DOHH2 (cell line): ENCODE measurements around the gene ANKRD29.

Experiments used
- H3F3A ChIP-seq: fragments of 200-600 bp; sonication (generic), shearing (Covaris generic); 2 replicates; pipeline ENCODE4 v1.6.0; 2016; ENCODE audit warnings: antibody characterized with exemption, mild to moderate bottlenecking; ENCODE audit not compliant: control insufficient read depth, insufficient read depth
- H3K27ac ChIP-seq: fragments of 200-600 bp; sonication (generic); 2 replicates; pipeline ENCODE4 v1.5.1; 2014; ENCODE audit warnings: low read depth, mild to moderate bottlenecking, low read length, moderate library complexity
- H3K27me3 ChIP-seq: fragments of 200-600 bp; sonication (generic); 2 replicates; pipeline ENCODE4 v1.6.1; 2014; ENCODE audit warnings: mild to moderate bottlenecking, low read length, mixed read lengths; ENCODE audit not compliant: control insufficient read depth
- H3K36me3 ChIP-seq: fragments of 200-600 bp; sonication (generic); 2 replicates; pipeline ENCODE4 v1.6.1; 2014; ENCODE audit warnings: mild to moderate bottlenecking, low read length, moderate library complexity, mixed read lengths; ENCODE audit not compliant: control insufficient read depth
- H3K4me1 ChIP-seq: fragments of 200-600 bp; sonication (generic); 2 replicates; pipeline ENCODE4 v1.6.1; 2014; ENCODE audit warnings: mild to moderate bottlenecking, low read length, mixed read lengths; ENCODE audit not compliant: control insufficient read depth
- H3K4me2 ChIP-seq: fragments of 200-600 bp; sonication (generic); 2 replicates; pipeline ENCODE4 v1.6.0; 2014; ENCODE audit warnings: mild to moderate bottlenecking, low read length, moderate library complexity
- H3K4me3 ChIP-seq: fragments of 200-600 bp; sonication (generic); 2 replicates; pipeline ENCODE4 v1.5.1; 2014; ENCODE audit warnings: mild to moderate bottlenecking, low read length, mixed read lengths
- H3K79me2 ChIP-seq: fragments of 200-600 bp; sonication (generic); 2 replicates; pipeline ENCODE4 v1.6.1; 2014; ENCODE audit warnings: mild to moderate bottlenecking, low read length, mixed read lengths; ENCODE audit not compliant: control insufficient read depth
- H3K9me2 ChIP-seq: fragments of 200-600 bp; sonication (generic); replicated peaks from 2 replicates; pipeline ENCODE4 v1.6.1; 2014; ENCODE audit warnings: mild to moderate bottlenecking, low read length, mixed read lengths; ENCODE audit not compliant: control insufficient read depth
- H3K9me3 ChIP-seq: fragments of 200-600 bp; sonication (generic); 2 replicates; pipeline ENCODE4 v1.6.1; 2014; ENCODE audit warnings: antibody characterized with exemption, low read length, mixed read lengths; ENCODE audit not compliant: control insufficient read depth, insufficient read depth
- H4K20me1 ChIP-seq: fragments of 200-600 bp; sonication (generic); 2 replicates; pipeline ENCODE4 v1.6.0; 2014; ENCODE audit warnings: low read depth, mild to moderate bottlenecking, antibody characterized with exemption, low read length, moderate library complexity; ENCODE audit not compliant: control insufficient read depth, insufficient read depth
- EZH2phosphoT487 ChIP-seq: fragments of 200-600 bp; sonication (generic); IDR thresholded peaks from 2 replicates; pipeline ENCODE4 v1.6.1; 2017; ENCODE audit warnings: borderline replicate concordance, mild to moderate bottlenecking, antibody characterized with exemption, low read length, moderate library complexity, mixed read lengths
- TF ChIP-seq, protein P1 (sequence below): fragments of 200-600 bp; sonication (generic); IDR thresholded peaks from one replicate; pipeline ENCODE4 v1.5.1; 2014; ENCODE audit warnings: antibody characterized with exemption, mild to moderate bottlenecking, low read depth, low read length; ENCODE audit not compliant: poor library complexity, severe bottlenecking

Gene ANKRD29

DNA sequence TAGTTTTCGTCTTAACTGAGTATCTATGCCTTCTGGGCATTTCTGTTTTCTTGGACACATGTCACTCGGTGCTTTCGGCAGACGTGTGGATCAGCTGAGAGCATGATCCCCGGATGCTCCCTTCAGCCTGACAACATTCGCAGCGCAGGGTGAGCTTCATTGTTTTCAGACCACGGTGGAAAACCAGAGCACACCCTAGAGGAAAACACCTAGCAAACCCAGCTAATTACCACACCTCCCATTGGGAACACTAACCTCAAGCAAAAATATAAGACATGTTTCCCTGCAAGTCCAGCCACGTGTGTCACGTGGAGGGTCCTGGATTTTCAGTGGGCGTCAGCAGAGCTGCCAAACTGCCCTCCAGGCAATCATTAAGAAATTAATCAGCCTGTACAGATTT, 31.0 kb downstream of the ANKRD29 start:
- no peak overlapping the region for H3K4me3 ChIP-seq
- no peak overlapping the region for H3K27ac ChIP-seq

DNA sequence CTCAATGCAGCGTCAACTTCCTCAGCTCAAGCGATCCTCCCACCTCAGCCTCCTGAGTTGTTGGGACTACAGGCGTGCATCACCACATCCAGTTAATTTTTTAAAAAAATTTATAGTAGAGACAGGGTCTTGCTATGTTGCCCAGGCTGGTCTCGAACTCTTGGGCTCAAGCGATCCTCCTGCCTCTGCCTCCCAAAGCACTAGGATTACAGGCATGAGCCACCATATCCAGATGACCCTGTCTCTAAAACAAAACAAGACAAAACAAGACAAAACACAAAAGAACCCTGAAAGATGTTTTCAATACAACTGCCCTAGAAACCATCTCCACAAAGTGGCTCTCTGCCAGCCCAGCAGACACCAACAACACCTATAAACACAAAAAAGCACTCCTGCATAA, 31.4 kb downstream of the ANKRD29 start:
- TF ChIP-seq EZH2phosphoT487: no peak
- TF ChIP-seq, protein P1, sequence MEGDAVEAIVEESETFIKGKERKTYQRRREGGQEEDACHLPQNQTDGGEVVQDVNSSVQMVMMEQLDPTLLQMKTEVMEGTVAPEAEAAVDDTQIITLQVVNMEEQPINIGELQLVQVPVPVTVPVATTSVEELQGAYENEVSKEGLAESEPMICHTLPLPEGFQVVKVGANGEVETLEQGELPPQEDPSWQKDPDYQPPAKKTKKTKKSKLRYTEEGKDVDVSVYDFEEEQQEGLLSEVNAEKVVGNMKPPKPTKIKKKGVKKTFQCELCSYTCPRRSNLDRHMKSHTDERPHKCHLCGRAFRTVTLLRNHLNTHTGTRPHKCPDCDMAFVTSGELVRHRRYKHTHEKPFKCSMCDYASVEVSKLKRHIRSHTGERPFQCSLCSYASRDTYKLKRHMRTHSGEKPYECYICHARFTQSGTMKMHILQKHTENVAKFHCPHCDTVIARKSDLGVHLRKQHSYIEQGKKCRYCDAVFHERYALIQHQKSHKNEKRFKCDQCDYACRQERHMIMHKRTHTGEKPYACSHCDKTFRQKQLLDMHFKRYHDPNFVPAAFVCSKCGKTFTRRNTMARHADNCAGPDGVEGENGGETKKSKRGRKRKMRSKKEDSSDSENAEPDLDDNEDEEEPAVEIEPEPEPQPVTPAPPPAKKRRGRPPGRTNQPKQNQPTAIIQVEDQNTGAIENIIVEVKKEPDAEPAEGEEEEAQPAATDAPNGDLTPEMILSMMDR: no peak
- Histone ChIP-seq H3K4me1 (no peaks in the 10 kb centered on the region), H3K4me2 (no peak overlapping the region), H3K9me3 (no peaks in the 10 kb centered on the region), H3K9me2 (no peaks in the 10 kb centered on the region), H3K27me3 (no peaks in the 10 kb centered on the region), H4K20me1 (no peaks in the 10 kb centered on the region), H3F3A (no peaks in the 10 kb centered on the region), H3K27ac (no peak overlapping the region), H3K4me3 (no peak overlapping the region), H3K36me3 (no peaks in the 10 kb centered on the region), H3K79me2 (no peaks in the 10 kb centered on the region)

More for the DNA sequence above, 31.0 kb downstream of the ANKRD29 start:
- H3F3A ChIP-seq: no peaks in the 10 kb centered on the region
- H3K9me3 ChIP-seq: no peaks in the 10 kb centered on the region
- H3K9me2 ChIP-seq: no peaks in the 10 kb centered on the region
- no peak for TF ChIP-seq EZH2phosphoT487
- TF ChIP-seq, protein P1: no peak
- no peak overlapping the region for H3K4me2 ChIP-seq
- H3K27me3 ChIP-seq: no peaks in the 10 kb centered on the region
- no peaks in the 10 kb centered on the region for H3K36me3 ChIP-seq
- H4K20me1 ChIP-seq: no peaks in the 10 kb centered on the region
- H3K4me1 ChIP-seq: no peaks in the 10 kb centered on the region
- no peaks in the 10 kb centered on the region for H3K79me2 ChIP-seq

DNA sequence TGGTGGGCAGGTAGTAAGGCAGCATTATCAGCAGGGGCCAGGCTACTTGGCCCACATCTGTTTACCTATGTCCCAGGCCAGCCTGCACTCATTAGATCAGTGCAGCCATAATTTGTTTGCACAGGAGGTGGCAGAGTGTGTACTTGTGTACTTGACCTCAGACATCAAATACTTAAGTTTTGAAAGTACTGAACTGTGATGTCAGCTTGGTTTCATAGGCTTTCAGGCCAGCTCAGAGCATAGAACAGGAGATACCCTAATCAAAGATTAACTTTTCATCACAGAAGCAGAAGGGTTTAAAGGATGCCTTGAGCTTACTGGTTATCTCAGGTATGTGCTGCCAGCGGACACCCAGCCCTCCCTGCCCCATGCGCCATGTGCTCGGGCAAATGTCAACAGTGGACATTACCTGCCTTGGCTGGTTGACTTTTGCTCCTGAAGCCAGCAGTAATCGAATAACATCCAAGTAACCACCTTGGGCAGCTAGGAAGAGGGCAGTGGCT, 33.2 kb downstream of the ANKRD29 start:
- no peaks in the 10 kb centered on the region for H4K20me1 ChIP-seq
- H3K9me3 ChIP-seq: no peaks in the 10 kb centered on the region
- no peaks in the 10 kb centered on the region for H3K9me2 ChIP-seq
- H3K27me3 ChIP-seq: no peaks in the 10 kb centered on the region
- H3K4me1 ChIP-seq: no peaks in the 10 kb centered on the region
- no peak for TF ChIP-seq EZH2phosphoT487
- TF ChIP-seq, protein P1: no peak
- no peaks in the 10 kb centered on the region for H3K36me3 ChIP-seq
- H3F3A ChIP-seq: no peaks in the 10 kb centered on the region
- H3K79me2 ChIP-seq: no peaks in the 10 kb centered on the region
- H3K4me2 ChIP-seq: no peak overlapping the region
- no peak overlapping the region for H3K27ac ChIP-seq
- H3K4me3 ChIP-seq: no peak overlapping the region

GRCh38 chr18:23627970-23628369, 34.7 kb downstream of the ANKRD29 start:
- H3K4me1 ChIP-seq: no peaks in the 10 kb centered on the region
- H3K36me3 ChIP-seq: no peaks in the 10 kb centered on the region
- H3K9me2 ChIP-seq: no peaks in the 10 kb centered on the region
- no peaks in the 10 kb centered on the region for H3F3A ChIP-seq
- H3K9me3 ChIP-seq: no peaks in the 10 kb centered on the region
- no peaks in the 10 kb centered on the region for H3K79me2 ChIP-seq
- no peak overlapping the region for H3K4me3 ChIP-seq
- no peaks in the 10 kb centered on the region for H4K20me1 ChIP-seq
- no peaks in the 10 kb centered on the region for H3K27me3 ChIP-seq
- TF ChIP-seq, protein P1: no peak
- no peak for TF ChIP-seq EZH2phosphoT487
- H3K27ac ChIP-seq: no peak overlapping the region
- H3K4me2 ChIP-seq: no peak overlapping the region
